ENCODE data around the gene AGPAT3. TPM values are rescaled to one million over a fixed set of nuclear protein-coding genes. Genes with fewer than 3 reads are reported as not detected.

The AGPAT3 gene
- total and polyA plus RNA-seq, 10 of the 15 experiments (the other 5 are each of a cell fraction or from before 2014, with no cell fraction given) = 1.2 to 110 (median 30.8) TPM

DNA sequence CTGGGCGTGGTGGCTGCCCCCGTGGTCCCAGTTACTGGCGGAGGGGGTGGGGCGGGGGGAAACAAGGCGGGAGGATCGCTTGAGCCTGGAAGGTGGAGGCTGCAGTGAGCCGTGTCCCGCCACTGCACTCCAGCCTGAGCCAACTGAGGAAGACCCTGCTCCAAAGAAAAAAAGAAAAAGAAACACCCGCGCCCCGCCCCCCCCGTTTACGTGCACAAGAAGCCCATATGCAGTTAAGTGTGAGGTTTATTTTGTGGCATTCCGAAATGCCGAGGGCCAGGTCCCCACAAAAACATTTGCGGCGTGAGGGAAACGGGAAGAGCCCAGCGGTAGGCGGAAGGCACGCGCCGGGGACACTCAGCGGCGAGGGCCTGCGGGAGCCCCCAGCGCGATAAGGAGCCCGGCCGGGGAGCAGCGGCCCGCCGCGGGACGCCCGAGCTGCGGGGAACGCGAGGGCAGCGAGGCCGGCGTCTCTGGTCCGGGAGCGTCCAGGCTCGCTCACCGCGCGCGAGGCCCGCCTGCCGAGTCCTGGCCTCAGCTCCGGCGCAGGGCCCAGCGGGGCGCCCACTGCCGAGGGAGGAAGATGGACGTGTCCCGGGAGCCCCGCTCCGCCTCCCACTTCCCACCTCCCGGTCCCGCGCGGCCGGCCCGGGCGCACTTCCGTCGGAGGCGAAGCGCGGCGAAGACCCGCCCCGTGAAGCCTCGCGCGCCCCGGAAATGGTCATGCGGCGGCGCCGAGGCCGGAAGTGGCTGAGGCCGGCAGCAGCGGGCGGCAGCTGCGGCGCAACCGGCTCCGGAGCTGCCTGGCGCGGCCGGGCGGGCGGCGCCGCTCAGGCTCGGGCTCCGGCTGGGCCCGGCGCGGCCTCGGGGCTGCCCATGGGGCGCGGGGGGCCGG is 146.8 kb downstream of the AGPAT3 start, which contains the start of gene TRAPPC10 (continued):
- peak; percentile 74 for TF ChIP-seq ZNF687 (IDR thresholded peaks at IDR 0.05)
- TF ChIP-seq CBFB (IDR thresholded peaks at IDR 0.05; ENCODE audit: low read depth) = no peak
- no peak for TF ChIP-seq FOXK2 (IDR thresholded peaks at IDR 0.05)
- no peak for TF ChIP-seq E2F8 (IDR thresholded peaks at IDR 0.05; ENCODE audit: low read depth, partially characterized antibody)
- TF ChIP-seq TCF3 (IDR thresholded peaks at IDR 0.05; ENCODE audit: borderline replicate concordance, insufficient read depth, low read depth, low read length) = peak; percentile 67; the same call in 1 of the 2 replicates
- TF ChIP-seq BACH1 (IDR thresholded peaks at IDR 0.05; ENCODE audit: borderline replicate concordance) = peak; percentile 96
- TF ChIP-seq SPI1 (IDR thresholded peaks at IDR 0.05; ENCODE audit: borderline replicate concordance, insufficient read depth, low read depth, low read length) = peak; percentile 69
- TF ChIP-seq, protein P1, sequence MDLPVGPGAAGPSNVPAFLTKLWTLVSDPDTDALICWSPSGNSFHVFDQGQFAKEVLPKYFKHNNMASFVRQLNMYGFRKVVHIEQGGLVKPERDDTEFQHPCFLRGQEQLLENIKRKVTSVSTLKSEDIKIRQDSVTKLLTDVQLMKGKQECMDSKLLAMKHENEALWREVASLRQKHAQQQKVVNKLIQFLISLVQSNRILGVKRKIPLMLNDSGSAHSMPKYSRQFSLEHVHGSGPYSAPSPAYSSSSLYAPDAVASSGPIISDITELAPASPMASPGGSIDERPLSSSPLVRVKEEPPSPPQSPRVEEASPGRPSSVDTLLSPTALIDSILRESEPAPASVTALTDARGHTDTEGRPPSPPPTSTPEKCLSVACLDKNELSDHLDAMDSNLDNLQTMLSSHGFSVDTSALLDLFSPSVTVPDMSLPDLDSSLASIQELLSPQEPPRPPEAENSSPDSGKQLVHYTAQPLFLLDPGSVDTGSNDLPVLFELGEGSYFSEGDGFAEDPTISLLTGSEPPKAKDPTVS (IDR thresholded peaks at IDR 0.05; ENCODE audit: low read depth, low read length) = no peak
- no peak for TF ChIP-seq NFYA (IDR thresholded peaks at IDR 0.05; ENCODE audit: borderline replicate concordance, low read depth, low read length)
- TF ChIP-seq HDAC2 (IDR thresholded peaks at IDR 0.05) = no peak
- TF ChIP-seq ZNF207 (IDR thresholded peaks at IDR 0.05; ENCODE audit: borderline replicate concordance) = peak; percentile 88
- TF ChIP-seq LARP7 (IDR thresholded peaks at IDR 0.05) = peak; percentile 87
- peak; percentile 67; the same call in 1 of the 2 replicates for TF ChIP-seq ZBTB40 (IDR thresholded peaks at IDR 0.05; ENCODE audit: borderline replicate concordance)
- TF ChIP-seq ZNF217 (IDR thresholded peaks at IDR 0.05) = no peak
- no peak for TF ChIP-seq TARDBP (IDR thresholded peaks at IDR 0.05; ENCODE audit: borderline replicate concordance)
- 0 out of 2 replicates have a peak, but pooled peaks have one; percentile 30 for TF ChIP-seq SMAD5 (IDR thresholded peaks at IDR 0.05; ENCODE audit: low read depth)
